Nucleus accumbens (tissue), 56 donors: ENCODE data around the gene HMCN2.

Experiments
- DNase-seq, 56 donors: peaks; one replicate each; lab custom pipeline; 2025; lab: John Stamatoyannopoulos, UW

HMCN2 gene

GRCh38 chr9:130380920-130381469, 115.4 kb downstream of the HMCN2 start:
- no peak for DNase-seq

GRCh38 chr9:130381660-130382059, 116.1 kb downstream of the HMCN2 start:
- DNase-seq: no peak

- no peak for DNase-seq
Measured at GRCh38 chr9:130382096-130382495, 116.5 kb downstream of the HMCN2 start.

DNA sequence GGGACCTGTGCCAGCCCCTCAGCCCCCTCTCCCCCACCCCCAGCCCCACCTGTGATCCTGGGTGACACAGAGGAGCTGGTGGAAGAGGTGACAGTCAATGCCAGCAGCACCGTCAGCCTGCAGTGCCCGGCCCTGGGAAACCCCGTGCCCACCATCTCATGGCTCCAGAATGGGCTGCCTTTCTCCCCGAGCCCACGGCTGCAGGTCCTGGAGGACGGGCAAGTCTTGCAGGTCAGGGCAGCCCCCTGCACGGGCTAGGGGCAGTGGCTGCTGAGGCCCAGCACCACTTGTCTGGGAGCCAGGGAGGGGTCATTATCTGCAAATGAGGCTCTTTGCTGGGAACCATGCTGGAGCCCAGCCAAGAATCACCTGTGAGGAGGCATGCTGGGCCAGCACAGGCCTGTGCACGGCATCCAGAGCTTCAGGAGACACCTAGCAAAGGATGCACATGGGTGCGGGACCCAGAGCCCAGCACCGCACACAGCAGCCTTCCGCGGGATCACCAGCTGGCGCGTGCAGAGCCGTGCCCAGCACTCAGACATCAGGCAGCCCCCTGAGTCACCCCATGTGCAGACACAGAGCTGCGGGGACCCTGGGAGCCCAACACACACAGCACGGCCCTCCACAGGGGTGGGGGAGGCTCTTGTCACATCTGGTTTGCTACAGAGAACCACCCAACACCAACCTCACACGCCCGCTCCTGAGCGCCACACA, 117.2 kb downstream of the HMCN2 start:
- DNase-seq: no peak

DNA sequence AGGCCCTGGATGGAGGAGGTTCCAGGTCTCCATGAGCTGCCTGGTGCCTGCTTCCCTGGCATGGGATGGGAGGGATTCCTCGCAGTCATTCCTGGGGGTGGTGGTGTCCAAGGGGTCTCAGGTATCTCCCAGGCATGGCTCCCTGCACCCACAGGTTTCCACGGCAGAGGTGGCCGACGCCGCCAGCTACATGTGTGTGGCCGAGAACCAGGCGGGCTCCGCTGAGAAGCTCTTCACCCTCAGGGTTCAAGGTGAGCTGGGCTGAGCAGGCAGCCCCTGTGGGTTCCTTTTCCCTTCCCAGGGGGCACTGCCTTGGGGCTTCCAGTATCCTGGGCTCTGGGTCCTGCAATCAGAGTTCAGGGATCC, 117.8 kb downstream of the HMCN2 start:
- no peak for DNase-seq

DNA sequence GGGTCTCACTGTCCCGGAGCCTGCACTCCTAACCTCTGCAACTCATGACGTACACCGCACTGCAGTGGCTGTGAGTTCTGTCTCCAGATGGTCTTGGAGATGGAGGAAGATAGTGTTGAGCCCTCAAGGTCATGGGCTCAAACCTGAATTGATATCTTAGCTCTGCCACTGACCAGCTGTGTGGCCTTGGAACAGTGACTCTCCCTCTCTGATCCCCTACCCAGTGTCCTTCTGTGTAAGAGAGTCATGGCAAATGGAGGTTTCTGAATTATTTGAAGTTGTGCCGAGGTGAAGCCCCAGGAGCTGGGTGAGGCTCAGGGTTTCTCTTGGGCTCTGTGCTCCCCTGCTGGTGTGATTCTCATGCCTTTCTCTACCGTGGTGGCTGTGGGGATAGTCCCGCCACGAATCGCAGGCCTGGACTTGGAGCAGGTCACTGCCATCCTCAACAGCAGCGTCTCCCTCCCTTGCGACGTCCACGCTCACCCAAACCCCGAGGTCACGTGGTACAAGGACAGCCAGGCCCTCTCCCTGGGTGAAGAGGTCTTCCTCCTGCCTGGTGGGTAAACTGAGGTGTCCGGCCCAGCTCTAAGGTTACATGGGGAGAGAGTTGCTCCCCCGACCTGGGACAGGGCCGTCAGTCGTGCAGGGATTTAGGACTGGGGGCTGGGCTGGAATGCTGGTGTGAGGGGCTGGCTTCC, 118.6 kb downstream of the HMCN2 start:
- DNase-seq: no peak

DNA sequence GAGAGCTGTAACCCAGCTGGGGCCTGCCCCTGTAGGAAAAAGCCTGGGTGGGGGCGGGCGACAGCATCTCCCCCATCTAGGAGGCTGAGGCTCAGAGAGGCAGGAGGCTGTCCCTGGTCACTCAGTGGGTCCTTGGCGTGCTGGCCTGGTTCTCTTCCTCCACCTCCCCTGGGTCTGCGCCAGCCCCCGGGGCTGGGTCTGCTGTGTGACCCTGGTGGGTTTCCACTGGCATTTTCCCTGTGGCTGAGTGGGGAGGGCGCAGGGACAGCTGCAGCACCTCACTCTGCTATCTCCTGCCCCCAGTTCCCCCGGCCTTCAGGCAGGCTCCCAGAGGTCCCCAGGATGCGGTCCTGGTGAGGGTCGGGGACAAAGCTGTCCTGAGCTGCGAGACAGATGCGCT, 119.7 kb downstream of the HMCN2 start:
- DNase-seq: no peak

GRCh38 chr9:130387398-130387797, 121.8 kb downstream of the HMCN2 start:
- no peak for DNase-seq

DNA sequence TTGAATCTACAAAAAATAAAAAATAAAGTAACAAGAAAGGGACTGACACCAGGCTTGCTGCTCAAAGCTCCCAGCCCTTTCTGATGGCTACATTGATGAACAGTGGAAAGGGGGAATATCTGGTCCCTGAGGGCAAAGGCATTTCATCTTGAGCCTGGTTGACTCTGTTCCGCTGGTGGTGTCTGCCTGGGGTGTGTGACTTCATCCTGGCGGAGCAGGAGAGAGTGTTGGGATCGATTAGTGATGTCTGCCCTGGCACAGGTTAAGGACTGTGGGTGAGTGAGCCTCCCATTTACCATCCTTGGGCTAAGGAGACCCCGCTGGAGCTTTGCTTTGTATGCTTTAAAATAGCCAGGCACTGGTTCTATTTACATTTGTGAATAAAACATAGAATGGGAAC, 122.3 kb downstream of the HMCN2 start:
- no peak for DNase-seq

DNA sequence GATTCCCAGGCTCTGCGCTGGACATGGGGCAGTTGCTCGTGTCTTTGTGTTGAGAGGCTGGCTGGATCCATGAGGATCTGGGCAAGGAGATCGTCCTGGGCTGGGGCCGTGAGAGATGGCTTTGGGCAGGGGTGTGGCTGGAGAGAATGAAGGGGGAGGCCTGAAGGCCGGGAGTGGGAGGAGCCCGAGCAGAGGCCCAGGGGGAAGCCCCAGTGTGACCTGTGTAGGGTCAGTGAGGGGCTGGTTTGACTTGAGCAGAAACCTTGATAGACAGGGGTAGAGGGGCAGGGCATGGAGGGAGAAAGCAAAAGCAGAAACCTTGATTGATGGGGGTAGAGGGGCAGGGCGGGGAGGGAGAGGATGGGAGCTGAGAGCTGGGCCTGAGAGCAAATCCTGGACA, 124.8 kb downstream of the HMCN2 start:
- no peak for DNase-seq

- no peak for DNase-seq
Measured at GRCh38 chr9:130390986-130391385, 125.4 kb downstream of the HMCN2 start.

- DNase-seq: no peak
Measured at GRCh38 chr9:130391866-130392265, 126.3 kb downstream of the HMCN2 start.

DNA sequence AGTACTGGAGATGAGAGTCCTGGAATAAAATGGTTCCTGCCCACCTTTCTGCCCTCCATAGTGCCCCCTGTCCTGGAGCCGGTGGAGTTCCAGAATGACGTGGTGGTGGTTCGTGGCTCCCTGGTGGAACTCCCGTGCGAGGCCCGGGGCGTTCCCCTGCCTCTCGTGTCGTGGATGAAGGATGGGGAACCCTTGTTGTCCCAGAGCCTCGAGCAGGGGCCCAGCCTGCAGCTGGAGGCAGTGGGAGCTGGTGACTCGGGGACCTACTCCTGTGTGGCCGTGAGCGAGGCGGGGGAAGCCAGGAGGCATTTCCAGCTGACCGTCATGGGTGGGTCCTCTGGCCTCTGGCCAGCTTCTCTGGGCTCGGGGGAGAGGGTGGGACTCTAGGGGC, 128.1 kb downstream of the HMCN2 start:
- no peak for DNase-seq

DNA sequence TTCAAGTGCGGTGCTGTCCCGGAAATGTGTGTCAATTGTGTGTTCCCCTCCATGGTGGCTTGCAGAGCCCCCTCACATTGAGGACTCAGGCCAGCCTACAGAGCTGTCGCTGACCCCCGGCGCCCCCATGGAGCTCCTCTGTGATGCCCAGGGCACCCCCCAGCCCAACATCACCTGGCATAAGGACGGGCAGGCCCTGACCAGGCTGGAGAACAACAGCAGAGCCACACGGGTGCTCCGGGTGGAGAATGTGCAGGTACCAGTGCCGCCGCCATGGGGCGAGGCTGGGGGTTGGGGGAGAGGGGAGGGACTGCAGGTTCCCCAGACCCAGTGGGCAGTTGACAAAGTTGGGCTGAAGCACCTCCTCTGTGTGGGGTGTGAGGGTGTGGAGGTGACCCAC, 128.8 kb downstream of the HMCN2 start:
- no peak for DNase-seq

DNA sequence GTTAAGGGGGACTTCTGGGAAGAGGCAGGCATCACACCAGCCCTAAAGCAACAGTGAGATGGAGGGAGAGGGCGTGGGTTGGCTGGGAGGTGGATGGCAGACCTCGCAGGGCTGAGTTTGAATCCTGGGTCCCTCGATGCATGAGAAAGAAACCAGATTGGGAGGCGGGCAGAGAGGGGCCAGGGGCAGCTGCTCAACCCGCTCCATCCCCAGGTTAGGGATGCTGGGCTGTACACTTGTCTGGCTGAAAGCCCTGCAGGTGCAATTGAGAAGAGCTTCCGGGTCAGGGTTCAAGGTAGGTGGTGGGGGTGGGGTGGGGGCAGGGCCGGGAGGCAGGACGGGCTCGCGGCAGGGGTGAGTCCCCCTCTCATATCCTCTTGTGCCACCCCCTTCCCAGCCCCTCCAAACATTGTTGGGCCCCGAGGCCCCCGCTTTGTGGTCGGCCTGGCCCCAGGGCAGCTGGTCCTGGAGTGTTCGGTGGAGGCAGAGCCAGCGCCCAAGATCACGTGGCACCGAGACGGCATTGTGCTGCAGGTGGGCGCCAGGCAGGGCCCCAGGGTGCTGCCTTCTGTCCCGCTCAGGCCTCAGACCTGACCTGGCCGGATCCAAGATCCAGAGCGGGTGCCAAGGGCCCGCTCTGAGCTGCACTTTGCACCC, 129.4 kb downstream of the HMCN2 start:
- DNase-seq: no peak

DNA sequence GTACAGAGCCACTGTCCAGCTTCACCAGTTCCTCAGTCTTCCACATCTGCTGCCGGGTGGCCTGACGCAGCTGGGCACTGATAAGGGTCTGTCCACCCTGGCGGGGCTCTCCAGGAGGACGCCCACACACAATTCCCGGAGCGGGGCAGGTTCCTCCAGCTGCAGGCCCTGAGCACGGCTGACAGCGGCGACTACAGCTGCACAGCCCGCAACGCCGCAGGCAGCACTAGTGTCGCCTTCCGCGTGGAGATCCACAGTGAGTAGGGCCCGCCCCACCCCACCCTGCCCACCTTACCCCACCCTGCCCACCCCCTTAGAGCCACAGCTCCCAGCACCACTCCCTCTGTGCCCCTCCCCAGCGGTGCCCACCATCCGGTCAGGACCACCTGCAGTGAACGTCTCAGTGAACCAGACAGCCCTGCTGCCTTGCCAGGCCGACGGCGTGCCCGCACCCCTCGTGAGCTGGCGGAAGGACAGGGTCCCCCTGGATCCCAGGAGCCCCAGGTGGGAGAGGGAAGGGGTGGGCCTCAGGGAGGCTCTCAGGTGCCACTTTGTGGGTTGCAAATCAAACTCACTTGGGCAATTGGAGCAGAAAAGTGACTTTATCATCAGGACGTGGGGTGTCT, 130.4 kb downstream of the HMCN2 start:
- DNase-seq: no peak

DNA sequence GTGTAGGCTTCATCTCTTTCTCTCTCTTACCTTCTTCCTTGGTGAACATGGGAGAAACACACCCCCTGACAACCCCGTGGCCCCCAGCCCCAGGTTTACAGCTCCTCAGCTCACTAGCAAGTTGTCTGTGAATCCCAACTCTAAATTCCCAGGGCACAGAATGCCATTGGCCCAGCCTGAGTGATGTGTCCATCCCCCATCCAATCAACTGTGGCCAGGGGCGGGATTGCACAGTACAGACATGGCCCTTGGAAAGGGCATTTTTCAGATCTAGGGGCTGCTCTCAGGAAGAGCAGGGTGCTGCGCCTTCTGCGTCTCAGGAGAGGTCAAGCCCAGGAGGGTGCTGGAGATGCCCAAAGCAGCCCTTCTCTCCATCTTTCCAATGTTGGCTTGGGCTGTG, 131.0 kb downstream of the HMCN2 start:
- DNase-seq: no peak

GRCh38 chr9:130398487-130399240, 133.1 kb downstream of the HMCN2 start:
- no peak for DNase-seq

GRCh38 chr9:130399768-130400167, 134.2 kb downstream of the HMCN2 start:
- DNase-seq: no peak

- DNase-seq: no peak
Measured at GRCh38 chr9:130400870-130401269, 135.3 kb downstream of the HMCN2 start.
